Natural killer cell treated with Interleukin-12 subunit alpha and Interleukin-12 subunit beta and Interleukin-15 and Interleukin-18, amount 100 ng/mL, for 72 hours (primary cell): Measurements from ENCODE around the gene NLGN1. TPM values are rescaled to one million over a fixed set of nuclear protein-coding genes. Genes with fewer than 3 reads are reported as not detected.
A peak's percentile ranks its signal among the peaks of the same experiment; 100 is the strongest.

Experiments
- ATAC-seq, 2 donors: fragments of 150-1000 bp; cut with Tn5 transposase in 1 of 2; sonication (Bioruptor Pico), chemical (Tn5 transposase) in 1 of 2; 2 replicates each; pipeline ENCODE4 v1.10.0; 2021
- DNase-seq: peaks from one replicate; pipeline ENCODE4 v3.0.0; 2022; ENCODE audit warnings: low spot score
- H3K27ac Mint-ChIP-seq, 2 donors: 1 replicate in 1 of 2; 2 replicates in 1 of 2; pipeline ENCODE4 v1.8.0; 2022; ENCODE audit warnings: mixed read lengths in 2 of 2, mild to moderate bottlenecking in 1 of 2, moderate library complexity in 1 of 2
- H3K27me3 Mint-ChIP-seq, 2 donors: 1 replicate in 1 of 2; 2 replicates in 1 of 2; pipeline ENCODE4 v1.8.0; 2022; ENCODE audit warnings: mixed read lengths in 2 of 2
- H3K36me3 Mint-ChIP-seq: one replicate; pipeline ENCODE4 v1.8.0; 2022; ENCODE audit warnings: mixed read lengths
- H3K4me1 Mint-ChIP-seq, 2 donors: 1 replicate in 1 of 2; 2 replicates in 1 of 2; pipeline ENCODE4 v1.8.0; 2022; ENCODE audit warnings: low read depth in 2 of 2, mixed read lengths in 2 of 2, mild to moderate bottlenecking in 1 of 2
- H3K4me3 Mint-ChIP-seq: one replicate; pipeline ENCODE4 v1.8.0; 2022; ENCODE audit warnings: mixed read lengths
- H3K9me3 Mint-ChIP-seq: 2 replicates; pipeline ENCODE4 v1.8.0; 2022; ENCODE audit warnings: mixed read lengths
- total RNA-seq, 2 donors: library from RNA; stranded (reverse); gene quantifications; one replicate each; pipeline ENCODE4 v1.2.3, GENCODE V29; 2022

Gene NLGN1
- total RNA-seq, 2 donors from 2014 or later: not detected

DNA sequence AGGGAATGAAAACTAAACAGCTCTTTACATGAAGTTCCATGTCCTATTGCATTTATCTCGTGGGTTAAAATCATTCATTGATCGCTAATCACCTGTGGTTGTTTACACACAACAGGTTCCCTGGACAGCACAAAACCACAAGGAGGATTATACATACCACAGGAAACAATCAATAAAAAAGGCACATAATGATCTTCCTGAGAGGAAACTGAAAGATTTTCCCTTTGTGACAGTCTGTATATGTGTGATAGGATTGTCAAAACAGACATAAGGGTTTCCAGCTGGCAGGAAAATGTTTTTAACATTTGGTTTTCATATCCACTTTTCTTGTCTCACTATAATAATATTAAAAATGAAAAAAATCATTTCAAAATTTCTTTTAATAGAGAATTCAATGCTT, 541.8 kb downstream of the NLGN1 start:
- H3K4me3 Mint-ChIP-seq: no peak overlapping the region
- peaks cover 3% of the 10 kb centered on the region for H3K9me3 Mint-ChIP-seq
- H3K4me1 Mint-ChIP-seq: no peaks in the 10 kb centered on the region
- ATAC-seq: no peak
- no peaks in the 10 kb centered on the region for H3K36me3 Mint-ChIP-seq
- no peak overlapping the region for H3K27ac Mint-ChIP-seq
- H3K27me3 Mint-ChIP-seq: no peaks in the 10 kb centered on the region
- no peak for DNase-seq

DNA sequence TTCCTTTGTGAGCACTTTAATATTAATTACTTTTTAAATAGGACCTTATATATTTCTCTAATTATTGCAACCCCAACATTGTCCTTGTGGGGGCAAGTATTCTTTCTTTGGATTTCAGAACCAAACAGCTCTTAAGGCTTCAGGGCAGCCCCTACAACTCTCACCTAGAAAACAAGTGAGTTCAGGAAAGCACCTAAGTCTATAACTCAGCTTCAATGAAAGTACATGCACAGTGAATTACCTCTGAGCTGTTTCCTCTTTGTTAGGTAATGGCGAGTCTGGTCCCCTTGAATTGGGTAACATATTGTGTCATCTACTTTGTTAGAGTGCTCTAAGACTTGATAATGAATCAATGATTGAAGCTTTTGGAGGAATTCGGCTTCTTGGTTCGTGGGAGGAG, 545.7 kb downstream of the NLGN1 start:
- Mint-ChIP-seq H3K27ac (no peak overlapping the region), H3K36me3 (no peaks in the 10 kb centered on the region), H3K4me1 (no peaks in the 10 kb centered on the region), H3K27me3 (no peaks in the 10 kb centered on the region), H3K9me3 (no peaks in the 10 kb centered on the region), H3K4me3 (no peak overlapping the region)
- ATAC-seq (no peak), DNase-seq (no peak)

DNA sequence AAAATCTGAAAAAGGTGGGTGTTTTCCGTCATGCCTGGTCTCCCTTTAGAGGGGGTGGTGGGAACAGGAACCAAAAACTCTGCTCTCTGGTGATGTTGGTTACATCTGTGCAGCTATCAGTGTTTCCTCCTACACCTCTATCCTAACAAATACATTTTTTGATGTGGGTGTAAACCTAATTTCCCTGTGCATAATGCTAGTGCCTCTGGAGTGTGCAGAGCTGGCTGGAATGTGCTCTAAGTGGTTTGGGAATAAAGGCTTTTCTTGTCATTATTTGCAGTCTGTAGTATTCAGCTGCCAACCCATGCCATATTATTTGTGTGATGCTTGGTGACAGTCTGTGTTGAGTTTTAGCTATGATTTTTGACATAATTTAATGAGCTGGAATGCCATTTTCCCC, 547.6 kb downstream of the NLGN1 start:
- H3K27me3 Mint-ChIP-seq: no peaks in the 10 kb centered on the region
- H3K27ac Mint-ChIP-seq: no peak overlapping the region
- DNase-seq (no peak), ATAC-seq (no peak)
- H3K36me3 Mint-ChIP-seq: no peaks in the 10 kb centered on the region
- no peak overlapping the region for H3K4me3 Mint-ChIP-seq
- H3K4me1 Mint-ChIP-seq: no peaks in the 10 kb centered on the region
- H3K9me3 Mint-ChIP-seq: no peaks in the 10 kb centered on the region

DNA sequence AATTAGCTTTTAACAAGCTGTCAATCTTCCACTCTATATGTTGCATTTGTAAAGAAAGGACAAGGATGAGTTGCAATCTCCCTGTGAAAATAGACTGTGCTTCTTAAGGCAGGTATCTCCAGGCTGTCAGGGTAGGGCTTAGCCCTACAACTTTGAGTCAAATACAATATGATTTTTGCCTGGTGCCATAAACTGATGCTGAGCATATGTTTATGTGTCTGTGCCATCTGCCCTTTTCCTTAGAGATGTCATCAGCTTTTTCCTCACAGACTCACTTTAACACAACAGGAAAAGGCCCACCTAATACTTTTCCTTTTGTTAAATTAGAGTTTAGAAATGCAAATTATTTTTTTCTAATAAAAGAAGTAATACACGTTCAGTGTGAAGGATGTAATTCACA, 548.3 kb downstream of the NLGN1 start:
- Mint-ChIP-seq H3K9me3 (no peaks in the 10 kb centered on the region), H3K36me3 (no peaks in the 10 kb centered on the region), H3K27ac (no peak overlapping the region), H3K4me3 (no peak overlapping the region), H3K27me3 (no peaks in the 10 kb centered on the region), H3K4me1 (no peaks in the 10 kb centered on the region)
- DNase-seq (no peak), ATAC-seq (no peak)

DNA sequence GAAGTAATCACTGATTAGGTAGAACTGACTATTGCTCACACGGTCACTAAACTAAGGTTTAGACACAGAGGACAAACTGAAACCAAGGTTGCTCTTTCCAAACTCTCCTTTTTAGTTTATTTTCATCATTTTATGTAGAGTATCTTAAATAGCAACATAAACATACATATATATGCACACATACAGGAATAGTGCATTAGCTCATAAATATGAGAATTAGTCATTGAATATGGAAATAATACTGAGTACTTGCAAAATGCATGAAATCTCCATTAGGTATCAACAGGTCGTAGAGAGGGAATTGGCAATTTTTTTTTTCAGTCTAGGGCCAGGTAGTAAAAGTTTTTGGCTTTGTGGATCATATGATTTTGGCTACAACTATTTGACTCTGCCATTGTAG, 557.1 kb downstream of the NLGN1 start:
- no peak overlapping the region for H3K27ac Mint-ChIP-seq
- H3K4me1 Mint-ChIP-seq: no peaks in the 10 kb centered on the region
- no peak overlapping the region for H3K4me3 Mint-ChIP-seq
- H3K9me3 Mint-ChIP-seq: peaks cover 3% of the 10 kb centered on the region
- no peaks in the 10 kb centered on the region for H3K27me3 Mint-ChIP-seq
- ATAC-seq (no peak), DNase-seq (no peak)
- H3K36me3 Mint-ChIP-seq: no peaks in the 10 kb centered on the region

DNA sequence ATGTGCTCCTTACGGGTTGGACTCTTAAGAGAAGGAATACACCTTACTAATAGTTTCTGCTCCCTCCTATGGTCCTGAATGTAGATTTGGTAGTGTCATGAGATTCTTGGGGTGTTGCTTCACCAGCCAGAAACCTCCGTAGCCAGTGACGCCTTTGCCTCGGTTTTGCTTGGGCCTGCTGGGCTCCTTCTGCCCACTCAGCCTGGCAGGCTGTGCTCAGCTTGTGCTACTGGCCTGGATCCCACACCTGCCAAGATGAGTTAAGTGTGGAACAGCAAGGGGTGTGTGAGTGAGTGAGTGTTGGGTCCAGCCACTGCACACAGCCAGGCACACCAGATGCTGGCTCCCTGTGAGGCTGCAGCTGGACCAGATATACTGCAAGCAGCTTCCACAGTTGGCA, 560.1 kb downstream of the NLGN1 start:
- no peak overlapping the region for H3K27ac Mint-ChIP-seq
- H3K4me1 Mint-ChIP-seq: no peaks in the 10 kb centered on the region
- H3K36me3 Mint-ChIP-seq: no peaks in the 10 kb centered on the region
- peaks cover 3% of the 10 kb centered on the region for H3K9me3 Mint-ChIP-seq
- DNase-seq (no peak), ATAC-seq (no peak)
- H3K27me3 Mint-ChIP-seq: no peaks in the 10 kb centered on the region
- H3K4me3 Mint-ChIP-seq: no peak overlapping the region

DNA sequence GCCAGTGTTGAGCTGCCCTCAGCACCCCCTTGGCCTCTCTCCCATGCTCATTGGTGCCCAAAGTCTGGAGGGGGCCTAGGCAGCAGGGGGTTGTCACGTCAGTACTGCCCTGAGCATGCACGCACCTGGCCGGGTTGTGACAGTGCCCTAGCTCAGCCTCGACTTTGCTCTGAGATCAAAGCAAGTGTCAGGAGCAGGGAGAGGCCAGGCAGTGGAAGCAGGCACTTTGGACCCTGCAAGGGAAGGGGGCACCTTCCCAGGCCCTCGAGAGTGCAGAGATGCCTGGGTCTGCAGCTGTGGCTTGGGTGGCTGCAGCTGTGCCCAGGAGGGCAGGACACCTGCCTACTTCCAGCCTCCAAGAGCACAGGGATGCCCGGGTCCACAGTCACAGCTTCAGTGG, 561.3 kb downstream of the NLGN1 start:
- DNase-seq (no peak), ATAC-seq (peak in 1 of 2 donors; percentile 17)
- Mint-ChIP-seq H3K27me3 (no peaks in the 10 kb centered on the region), H3K36me3 (no peaks in the 10 kb centered on the region), H3K27ac (no peak overlapping the region), H3K9me3 (peaks cover 5% of the 10 kb centered on the region), H3K4me3 (no peak overlapping the region), H3K4me1 (no peaks in the 10 kb centered on the region)

DNA sequence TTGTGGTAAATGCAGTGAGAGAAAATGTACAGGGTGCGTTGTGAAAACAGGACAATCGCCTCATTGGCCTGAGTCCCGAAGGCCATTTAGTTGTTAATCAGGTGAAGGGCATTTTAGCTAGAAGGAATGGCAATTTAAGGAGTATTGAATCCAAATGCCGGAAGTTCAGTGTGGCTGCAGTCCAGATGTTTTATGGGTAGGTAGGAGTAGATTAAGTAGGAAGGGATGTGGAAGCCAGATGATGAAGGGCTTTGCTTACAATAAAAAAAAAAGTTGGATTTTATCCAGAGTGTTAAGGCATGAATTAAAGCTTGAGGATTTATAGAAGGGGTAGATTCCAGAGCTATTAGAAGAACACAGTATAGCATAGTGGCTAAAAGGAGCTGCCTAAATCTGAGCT, 572.7 kb downstream of the NLGN1 start:
- H3K27me3 Mint-ChIP-seq: no peaks in the 10 kb centered on the region
- no peak for DNase-seq
- H3K4me1 Mint-ChIP-seq: no peaks in the 10 kb centered on the region
- H3K9me3 Mint-ChIP-seq: peaks cover 11% of the 10 kb centered on the region
- ATAC-seq: no peak
- no peak overlapping the region for H3K27ac Mint-ChIP-seq
- no peak overlapping the region for H3K4me3 Mint-ChIP-seq
- H3K36me3 Mint-ChIP-seq: no peaks in the 10 kb centered on the region

DNA sequence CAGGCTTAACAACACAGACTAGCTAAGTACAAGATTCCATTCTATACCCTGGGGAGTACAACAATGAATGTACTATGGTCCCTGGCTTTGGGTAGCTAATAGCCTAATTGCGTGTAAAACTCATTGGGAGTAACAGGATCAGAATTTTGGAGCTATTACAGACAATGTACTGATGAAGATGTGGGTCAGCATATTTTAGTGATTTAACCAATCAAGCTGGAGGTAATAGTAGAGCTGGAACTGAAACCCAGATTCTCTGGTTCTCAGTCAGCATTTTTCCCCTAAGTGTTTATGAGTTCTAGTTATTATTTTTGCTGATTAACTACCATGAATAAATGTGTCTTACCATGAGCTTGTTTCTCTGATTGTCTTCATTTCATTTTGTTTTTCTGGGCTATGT, 578.7 kb downstream of the NLGN1 start:
- DNase-seq (no peak), ATAC-seq (no peak)
- Mint-ChIP-seq H3K4me3 (no peak overlapping the region), H3K27me3 (no peaks in the 10 kb centered on the region), H3K9me3 (no peaks in the 10 kb centered on the region), H3K4me1 (no peaks in the 10 kb centered on the region), H3K27ac (no peak overlapping the region), H3K36me3 (no peaks in the 10 kb centered on the region)

DNA sequence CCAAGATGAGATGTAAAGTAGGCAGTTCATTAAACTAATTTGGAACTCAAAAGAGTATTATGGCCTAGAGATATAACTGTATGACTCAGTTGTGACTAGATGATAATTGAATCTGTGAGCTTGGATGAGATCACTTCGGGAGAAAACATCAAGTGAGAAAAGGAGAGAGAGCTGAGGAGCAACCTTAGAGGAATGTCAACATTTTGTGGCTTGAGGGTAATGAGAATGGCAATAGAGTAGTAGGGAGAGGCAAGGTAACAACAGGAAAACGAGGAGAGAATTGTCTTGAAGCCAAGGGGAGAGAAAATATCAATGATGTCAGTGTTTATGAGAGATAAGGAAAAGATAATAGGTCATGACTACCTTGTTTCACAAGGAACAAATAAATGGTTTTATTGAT, 580.2 kb downstream of the NLGN1 start:
- no peaks in the 10 kb centered on the region for H3K4me1 Mint-ChIP-seq
- H3K9me3 Mint-ChIP-seq: no peaks in the 10 kb centered on the region
- DNase-seq: no peak
- no peak overlapping the region for H3K27ac Mint-ChIP-seq
- ATAC-seq: no peak
- H3K4me3 Mint-ChIP-seq: no peak overlapping the region
- no peaks in the 10 kb centered on the region for H3K27me3 Mint-ChIP-seq
- H3K36me3 Mint-ChIP-seq: no peaks in the 10 kb centered on the region

DNA sequence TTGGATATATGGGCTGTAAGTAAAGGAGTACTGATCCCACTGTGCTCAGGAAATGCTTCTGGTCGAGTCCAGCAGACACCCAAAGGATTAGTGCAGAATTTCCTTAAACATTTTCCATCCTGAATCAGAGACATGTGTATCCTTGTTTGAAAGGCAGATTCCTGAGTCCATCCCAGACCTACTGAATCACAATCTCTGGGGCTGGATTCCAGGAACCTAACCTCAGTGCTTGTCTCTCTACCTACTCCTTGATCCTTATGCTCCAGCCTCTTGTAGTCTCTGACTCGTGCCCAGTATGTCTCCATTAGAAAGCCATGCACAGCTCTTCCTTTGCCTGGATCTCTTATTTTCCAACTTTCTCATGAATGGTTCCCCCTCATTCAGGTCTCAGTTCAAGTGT, 585.8 kb downstream of the NLGN1 start:
- Mint-ChIP-seq H3K27me3 (no peaks in the 10 kb centered on the region), H3K4me1 (no peaks in the 10 kb centered on the region), H3K36me3 (no peaks in the 10 kb centered on the region), H3K27ac (no peak overlapping the region), H3K4me3 (no peak overlapping the region), H3K9me3 (peaks cover 6% of the 10 kb centered on the region)
- no peak for ATAC-seq
- DNase-seq: no peak

DNA sequence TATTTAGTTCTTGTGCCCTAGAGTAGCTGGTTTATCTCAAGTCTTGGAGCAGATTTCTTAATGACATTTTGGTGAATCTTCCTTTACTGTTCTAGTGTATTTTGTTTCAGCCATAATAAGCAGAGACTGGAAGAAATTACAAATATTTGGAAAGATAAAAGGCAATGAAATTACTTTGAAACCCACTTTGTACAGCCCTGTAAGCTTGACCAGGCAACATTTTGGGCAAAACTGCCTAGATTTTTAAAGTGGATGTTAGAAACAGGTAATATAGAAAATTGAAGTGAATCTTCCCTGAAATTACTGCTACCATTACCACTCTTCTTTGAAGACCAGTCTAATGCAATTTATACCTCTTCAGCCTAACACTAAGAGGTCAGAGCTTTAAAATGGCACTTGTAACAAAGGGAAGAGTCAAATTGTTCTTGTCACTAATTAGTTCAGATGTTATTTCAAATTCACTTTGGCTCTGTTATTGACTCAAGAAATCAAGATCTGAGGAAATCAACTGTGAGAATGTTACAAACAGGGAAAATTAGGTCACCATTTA, 589.4 kb downstream of the NLGN1 start:
- no peaks in the 10 kb centered on the region for H3K4me1 Mint-ChIP-seq

DNA sequence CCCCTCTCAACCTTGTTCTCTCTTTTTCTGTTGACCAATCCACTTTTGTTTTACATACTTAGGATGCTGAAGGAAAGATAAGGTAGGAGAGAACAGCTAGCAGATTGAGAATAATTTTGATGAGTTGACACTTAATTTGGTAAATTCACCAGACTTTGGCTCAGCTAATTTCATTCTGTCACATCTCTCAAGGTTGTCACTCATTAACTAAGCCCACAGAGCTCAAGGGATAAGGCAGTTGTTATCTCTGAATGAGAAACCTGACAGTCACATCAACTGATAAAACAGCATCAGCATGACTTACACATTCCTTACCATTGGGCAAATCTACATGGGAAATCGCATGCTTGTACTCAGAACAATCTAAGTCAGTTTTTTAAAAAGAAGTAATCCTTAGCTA, 591.4 kb downstream of the NLGN1 start:
- Mint-ChIP-seq H3K9me3 (peaks cover 9% of the 10 kb centered on the region), H3K4me1 (no peaks in the 10 kb centered on the region), H3K4me3 (no peak overlapping the region), H3K36me3 (no peaks in the 10 kb centered on the region), H3K27me3 (no peaks in the 10 kb centered on the region), H3K27ac (no peak overlapping the region)
- no peak for DNase-seq
- ATAC-seq: no peak

More for the DNA sequence above, 589.4 kb downstream of the NLGN1 start:
- DNase-seq (no peak), ATAC-seq (no peak)
- Mint-ChIP-seq H3K27ac (no peak overlapping the region), H3K27me3 (no peaks in the 10 kb centered on the region), H3K9me3 (peaks cover 12% of the 10 kb centered on the region), H3K4me3 (no peak overlapping the region), H3K36me3 (no peaks in the 10 kb centered on the region)

DNA sequence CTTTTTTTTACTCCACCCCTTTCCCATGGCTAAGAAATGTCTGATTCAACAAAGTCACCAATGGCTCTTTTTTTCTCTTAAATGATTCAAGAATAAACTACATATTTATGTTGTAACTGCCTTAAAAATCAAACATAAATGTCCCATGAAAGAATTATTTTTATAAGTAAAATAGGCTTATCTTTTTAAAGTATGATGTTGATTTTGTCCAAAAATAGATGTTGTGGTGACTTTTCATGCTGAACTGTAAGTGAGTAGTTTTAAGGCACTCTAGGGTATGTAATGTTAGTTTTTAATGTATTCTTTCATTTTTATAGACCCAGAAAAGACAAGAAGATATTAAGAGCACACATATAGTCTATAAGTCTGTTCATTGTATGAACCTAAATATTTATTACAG, 594.9 kb downstream of the NLGN1 start:
- Mint-ChIP-seq H3K9me3 (peaks cover 5% of the 10 kb centered on the region), H3K36me3 (no peaks in the 10 kb centered on the region), H3K4me1 (no peaks in the 10 kb centered on the region), H3K4me3 (no peak overlapping the region), H3K27ac (no peak overlapping the region), H3K27me3 (no peaks in the 10 kb centered on the region)
- no peak for ATAC-seq
- DNase-seq: no peak

DNA sequence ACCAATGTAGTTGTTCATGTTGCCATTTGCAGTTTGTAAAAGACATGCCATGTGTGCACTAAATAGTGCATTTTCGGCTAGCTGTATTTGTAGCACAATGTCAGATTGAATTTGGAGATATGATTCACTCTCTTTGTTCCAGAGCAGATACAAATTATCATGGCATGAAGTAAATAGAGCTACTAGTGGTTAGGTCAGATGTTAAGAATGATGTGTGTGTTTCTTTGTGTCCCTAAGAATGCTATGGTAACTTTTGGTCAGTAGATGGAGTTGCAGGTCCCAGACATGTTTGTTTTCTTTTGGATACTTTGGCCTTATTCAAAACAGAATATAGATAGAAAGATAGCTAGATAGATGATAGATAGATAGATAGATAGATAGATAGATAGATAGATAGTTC, 595.8 kb downstream of the NLGN1 start:
- Mint-ChIP-seq H3K4me3 (no peak overlapping the region), H3K27ac (no peak overlapping the region), H3K4me1 (no peaks in the 10 kb centered on the region), H3K36me3 (no peaks in the 10 kb centered on the region), H3K9me3 (peaks cover 5% of the 10 kb centered on the region), H3K27me3 (no peaks in the 10 kb centered on the region)
- ATAC-seq (no peak), DNase-seq (no peak)
